Mucosa of gallbladder (tissue), 1 donor: Measurements from ENCODE around the gene YPEL4. TPM values are rescaled to one million over a fixed set of nuclear protein-coding genes. Genes with fewer than 3 reads are reported as not detected.

ENCODE experiments used
- total RNA-seq: library from RNA; stranded (reverse); gene quantifications from one replicate; pipeline ENCODE4 v1.2.1, GENCODE V29; 2021
- donor health status: DM: no; HTN: no; CAD: no.

Gene YPEL4
- total RNA-seq, 1 donor from 2014 or later: 1.9 TPM

Other genes starting within 250 kb of the YPEL4 start
- gene SLC43A3, start 222.8 kb downstream of the YPEL4 start, total RNA-seq: 39.5 TPM
- 19.2 TPM for gene RTN4RL2, start 189.4 kb downstream of the YPEL4 start, total RNA-seq
- gene SLC43A1, start 134.2 kb downstream of the YPEL4 start, total RNA-seq: 89.5 TPM
- gene TIMM10, start 119.2 kb downstream of the YPEL4 start, total RNA-seq: 31.2 TPM
- gene SMTNL1, start 112.3 kb downstream of the YPEL4 start, total RNA-seq: not detected
- gene UBE2L6, start 82.2 kb downstream of the YPEL4 start, total RNA-seq: 71.9 TPM
- gene SERPING1, start 52.2 kb downstream of the YPEL4 start, total RNA-seq: 614 TPM
- 10.3 TPM for gene CLP1, start 7.8 kb upstream of the YPEL4 start, total RNA-seq
- 60.7 TPM for gene ZDHHC5, start 18.2 kb upstream of the YPEL4 start, total RNA-seq
- gene MED19, start 62.3 kb upstream of the YPEL4 start, total RNA-seq: 15.6 TPM
- 72.3 TPM for gene TMX2, start 62.7 kb upstream of the YPEL4 start, total RNA-seq
- gene SELENOH, start 91.6 kb upstream of the YPEL4 start, total RNA-seq: 120 TPM
- gene BTBD18, start 101.9 kb upstream of the YPEL4 start, total RNA-seq: not detected
- gene CTNND1, start 111.9 kb upstream of the YPEL4 start, total RNA-seq: 238 TPM